Mucosa of rectum (tissue), 2 donors: ENCODE data around the gene HIF3A.

ENCODE experiments used
- H3K27ac ChIP-seq, 2 donors: one replicate each; pipeline ENCODE4 v1.7.0; 2013; ENCODE audit warnings: inconsistent platforms in 2 of 2, low read depth in 2 of 2, low read length in 2 of 2
- H3K27me3 ChIP-seq, 2 donors: one replicate each; pipeline ENCODE4 v1.7.0; 2013; ENCODE audit warnings: low read length in 2 of 2; ENCODE audit not compliant: control insufficient read depth in 2 of 2, insufficient read depth in 2 of 2
- H3K36me3 ChIP-seq, 2 donors: one replicate each; pipeline ENCODE4 v1.7.0; 2013; ENCODE audit warnings: low read length in 2 of 2; ENCODE audit not compliant: control insufficient read depth in 2 of 2, insufficient read depth in 2 of 2
- H3K4me1 ChIP-seq, 2 donors: one replicate each; pipeline ENCODE4 v1.7.0; 2013; ENCODE audit warnings: low read length in 2 of 2, mild to moderate bottlenecking in 1 of 2; ENCODE audit not compliant: control insufficient read depth in 2 of 2, insufficient read depth in 2 of 2
- H3K4me3 ChIP-seq, 2 donors: one replicate each; pipeline ENCODE4 v1.7.0; 2013; ENCODE audit warnings: low read length in 2 of 2
- H3K9ac ChIP-seq, 2 donors: one replicate each; pipeline ENCODE4 v1.7.0; 2013; ENCODE audit warnings: low read length in 2 of 2, low read depth in 1 of 2, mild to moderate bottlenecking in 1 of 2
- H3K9me3 ChIP-seq, 2 donors: one replicate each; pipeline ENCODE4 v1.7.0; 2013; ENCODE audit warnings: low read length in 2 of 2; ENCODE audit not compliant: control insufficient read depth in 2 of 2
- donor health status: healthy.
- donor health status: Normal muscosa, but diverticular disease.

The HIF3A gene

DNA sequence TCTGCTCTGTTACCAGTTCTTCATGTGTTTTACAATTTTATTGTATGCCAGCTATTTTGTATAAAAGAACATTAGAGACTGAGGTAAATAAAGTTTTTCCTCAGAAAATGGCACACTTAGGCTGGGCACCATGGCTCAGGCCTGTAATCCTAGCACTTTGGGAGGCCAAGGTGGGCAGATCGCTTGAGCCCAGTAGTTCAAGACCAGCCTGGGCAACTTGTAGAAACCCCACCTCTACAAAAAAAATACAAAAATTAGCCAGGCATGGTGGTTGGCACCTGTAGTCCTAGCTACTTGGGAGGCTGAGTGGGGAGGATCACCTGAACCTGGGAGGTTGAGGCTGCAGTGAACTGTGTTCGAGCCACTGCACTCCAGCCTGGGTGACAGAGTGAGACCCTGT lies 84.5 kb downstream of the HIF3A start:
- H3K4me1 ChIP-seq = no peaks in the 10 kb centered on the region
- H3K36me3 ChIP-seq = peaks cover 60 to 62% of the 10 kb centered on the region in 2 donors
- no peaks in the 10 kb centered on the region for H3K9me3 ChIP-seq
- H3K9ac ChIP-seq = no peak overlapping the region
- H3K27ac ChIP-seq = no peak overlapping the region
- H3K4me3 ChIP-seq = no peak overlapping the region
- no peaks in the 10 kb centered on the region for H3K27me3 ChIP-seq

- H3K4me3 ChIP-seq = no peak overlapping the region
- no peaks in the 10 kb centered on the region for H3K4me1 ChIP-seq
- H3K36me3 ChIP-seq = peaks cover 55 to 59% of the 10 kb centered on the region in 2 donors
- H3K27ac ChIP-seq = no peak overlapping the region
- no peaks in the 10 kb centered on the region for H3K9me3 ChIP-seq
- no peak overlapping the region for H3K9ac ChIP-seq
- H3K27me3 ChIP-seq = no peaks in the 10 kb centered on the region
These were observed 85.0 kb downstream of the HIF3A start for GRCh38 chr19:46381756-46382345.

- Histone ChIP-seq H3K9me3 (no peaks in the 10 kb centered on the region), H3K36me3 (peaks cover 57 to 62% of the 10 kb centered on the region in 2 donors), H3K4me1 (no peaks in the 10 kb centered on the region)
These were observed 86.5 kb downstream of the HIF3A start for GRCh38 chr19:46383171-46383815.

GRCh38 chr19:46383846-46384245 lies 87.0 kb downstream of the HIF3A start:
- Histone ChIP-seq H3K4me3 (no peak overlapping the region), H3K36me3 (peaks cover 62 to 67% of the 10 kb centered on the region in 2 donors), H3K27me3 (no peaks in the 10 kb centered on the region), H3K4me1 (no peaks in the 10 kb centered on the region), H3K27ac (no peak overlapping the region), H3K9me3 (no peaks in the 10 kb centered on the region), H3K9ac (no peak overlapping the region)

More at GRCh38 chr19:46383171-46383815, 86.5 kb downstream of the HIF3A start:
- no peak overlapping the region for H3K27ac ChIP-seq
- no peak overlapping the region for H3K4me3 ChIP-seq
- H3K9ac ChIP-seq = no peak overlapping the region
- no peaks in the 10 kb centered on the region for H3K27me3 ChIP-seq

DNA sequence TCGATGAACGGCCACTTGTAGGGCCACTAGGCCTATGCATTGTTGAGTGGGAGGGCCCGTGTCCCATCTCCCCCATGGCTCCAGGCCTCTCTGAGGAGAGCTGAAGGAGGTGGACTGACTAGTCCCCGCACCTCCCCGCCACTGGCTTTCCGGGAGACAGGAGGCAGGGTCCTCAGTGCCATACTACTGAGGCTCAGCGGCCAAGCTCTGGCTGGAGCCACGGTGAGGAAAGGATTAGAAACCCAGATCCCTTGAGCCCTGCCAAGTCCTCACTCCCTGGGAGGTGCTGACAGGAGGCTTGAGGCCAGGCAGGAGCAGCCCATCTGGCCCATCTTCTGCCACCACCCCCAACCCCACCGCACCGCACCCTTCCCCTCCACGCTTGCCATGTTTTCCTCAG lies 87.6 kb downstream of the HIF3A start:
- H3K27me3 ChIP-seq = no peaks in the 10 kb centered on the region
- no peaks in the 10 kb centered on the region for H3K4me1 ChIP-seq
- H3K9ac ChIP-seq = no peak overlapping the region
- peaks cover 68 to 72% of the 10 kb centered on the region in 2 donors for H3K36me3 ChIP-seq
- no peak overlapping the region for H3K27ac ChIP-seq
- no peak overlapping the region for H3K4me3 ChIP-seq
- no peaks in the 10 kb centered on the region for H3K9me3 ChIP-seq

GRCh38 chr19:46385636-46386035 lies 88.8 kb downstream of the HIF3A start:
- H3K27me3 ChIP-seq = no peaks in the 10 kb centered on the region
- H3K9me3 ChIP-seq = no peaks in the 10 kb centered on the region
- no peak overlapping the region for H3K27ac ChIP-seq
- H3K9ac ChIP-seq = no peak overlapping the region
- H3K36me3 ChIP-seq = peaks cover 72 to 74% of the 10 kb centered on the region in 2 donors
- H3K4me3 ChIP-seq = no peak overlapping the region
- H3K4me1 ChIP-seq = no peaks in the 10 kb centered on the region

- no peaks in the 10 kb centered on the region for H3K4me1 ChIP-seq
- H3K36me3 ChIP-seq = peaks cover 74 to 77% of the 10 kb centered on the region in 2 donors
- H3K9ac ChIP-seq = no peak overlapping the region
These were observed 89.3 kb downstream of the HIF3A start for GRCh38 chr19:46386151-46386550.

DNA sequence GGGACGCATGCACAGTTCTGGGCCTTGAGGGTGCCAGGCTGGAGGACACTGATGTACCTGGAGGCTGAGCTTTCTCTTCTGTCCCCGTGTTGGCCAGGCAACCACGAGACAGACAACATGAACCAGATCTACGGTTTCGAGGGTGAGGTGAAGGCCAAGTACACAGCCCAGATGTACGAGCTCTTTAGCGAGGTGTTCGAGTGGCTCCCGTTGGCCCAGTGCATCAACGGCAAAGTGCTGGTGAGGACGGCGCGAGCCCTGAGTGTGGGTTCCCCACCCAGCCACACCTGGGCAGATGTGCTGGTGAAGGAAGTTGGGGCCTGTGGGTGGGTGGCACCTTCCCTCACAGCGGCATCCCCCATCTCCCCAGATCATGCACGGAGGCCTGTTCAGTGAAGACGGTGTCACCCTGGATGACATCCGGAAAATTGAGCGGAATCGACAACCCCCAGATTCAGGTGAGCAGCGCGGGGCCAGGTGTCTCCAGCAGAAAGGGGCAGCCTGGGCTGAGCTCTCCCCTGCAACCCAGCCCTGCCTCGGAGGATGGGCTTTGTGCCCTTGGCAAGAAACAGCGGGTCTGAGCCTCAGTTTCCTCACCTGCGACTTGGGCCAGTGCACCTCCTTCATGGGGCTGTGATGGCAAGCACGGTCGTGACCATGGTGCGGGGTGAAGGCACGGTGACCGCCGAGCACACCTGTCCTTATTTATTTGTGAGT lies 90.3 kb downstream of the HIF3A start:
- H3K27ac ChIP-seq = no peak overlapping the region
- no peak overlapping the region for H3K9ac ChIP-seq
- no peaks in the 10 kb centered on the region for H3K27me3 ChIP-seq
- H3K9me3 ChIP-seq = no peaks in the 10 kb centered on the region
- no peaks in the 10 kb centered on the region for H3K4me1 ChIP-seq
- peaks cover 71 to 79% of the 10 kb centered on the region in 2 donors for H3K36me3 ChIP-seq
- no peak overlapping the region for H3K4me3 ChIP-seq

More at GRCh38 chr19:46386151-46386550, 89.3 kb downstream of the HIF3A start:
- Histone ChIP-seq H3K27me3 (no peaks in the 10 kb centered on the region), H3K9me3 (no peaks in the 10 kb centered on the region), H3K27ac (no peak overlapping the region), H3K4me3 (no peak overlapping the region)

DNA sequence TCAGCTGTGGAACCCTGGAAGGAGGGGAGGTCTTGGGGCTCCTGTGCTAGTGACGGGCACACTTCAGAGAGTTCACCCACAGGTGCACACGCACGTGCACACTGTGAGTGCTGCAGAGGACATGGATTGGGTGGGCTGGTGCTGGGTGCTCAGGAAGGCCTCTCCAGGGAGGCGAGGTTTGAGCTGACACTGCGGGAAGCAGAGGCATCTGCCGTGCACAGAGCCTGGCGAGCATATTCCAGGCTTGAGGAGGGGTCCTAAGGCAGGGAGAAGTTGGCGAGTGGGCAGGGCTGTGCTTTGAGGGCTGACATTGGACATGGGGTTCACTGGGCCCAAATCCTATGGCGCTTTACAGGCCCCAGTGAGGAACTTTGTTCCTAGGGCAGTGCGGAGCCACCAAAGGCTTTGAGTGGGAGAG lies 90.9 kb downstream of the HIF3A start:
- H3K27me3 ChIP-seq = no peaks in the 10 kb centered on the region
- no peak overlapping the region for H3K9ac ChIP-seq
- H3K9me3 ChIP-seq = no peaks in the 10 kb centered on the region
- H3K4me1 ChIP-seq = no peaks in the 10 kb centered on the region
- no peak overlapping the region for H3K27ac ChIP-seq
- peaks cover 71 to 73% of the 10 kb centered on the region in 2 donors for H3K36me3 ChIP-seq
- no peak overlapping the region for H3K4me3 ChIP-seq
